Mononuclear cell (primary cell): ENCODE measurements around the gene CENPN. TPM values are rescaled to one million over a fixed set of nuclear protein-coding genes. Genes with fewer than 3 reads are reported as not detected.
A peak's percentile ranks its signal among the peaks of the same experiment; 100 is the strongest.

Source experiments
- H3K27me3 ChIP-seq: 2 replicates; pipeline ENCODE4 v1.6.0; 2011; ENCODE audit warnings: low read length, control low read depth; ENCODE audit not compliant: insufficient read depth
- H3K4me1 ChIP-seq: 2 replicates; pipeline ENCODE4 v1.5.1; 2011; ENCODE audit warnings: mild to moderate bottlenecking, low read length, control low read depth; ENCODE audit not compliant: insufficient read depth
- H3K4me3 ChIP-seq: 2 replicates; pipeline ENCODE4 v1.5.1; 2011; ENCODE audit warnings: mild to moderate bottlenecking, low read length, moderate library complexity
- H3K9me3 ChIP-seq: 2 replicates; pipeline ENCODE4 v1.5.1; 2011; ENCODE audit warnings: low read depth, mild to moderate bottlenecking, control low read depth, low read length
- total RNA-seq: library from RNA; depleted of rRNA; stranded (reverse); fragments of >200 nt; gene quantifications from one replicate; pipeline ENCODE4 v1.2.3, GENCODE V29; 2012

CENPN gene
- total RNA-seq, 1 donor, result 8.6 TPM

GRCh38 chr16:81000873-81001272, 6.1 kb upstream of the CENPN start:
- Histone ChIP-seq H3K4me3 (no peak overlapping the region), H3K4me1 (peaks cover 33% of the 10 kb centered on the region), H3K9me3 (no peaks in the 10 kb centered on the region), H3K27me3 (no peaks in the 10 kb centered on the region)

DNA sequence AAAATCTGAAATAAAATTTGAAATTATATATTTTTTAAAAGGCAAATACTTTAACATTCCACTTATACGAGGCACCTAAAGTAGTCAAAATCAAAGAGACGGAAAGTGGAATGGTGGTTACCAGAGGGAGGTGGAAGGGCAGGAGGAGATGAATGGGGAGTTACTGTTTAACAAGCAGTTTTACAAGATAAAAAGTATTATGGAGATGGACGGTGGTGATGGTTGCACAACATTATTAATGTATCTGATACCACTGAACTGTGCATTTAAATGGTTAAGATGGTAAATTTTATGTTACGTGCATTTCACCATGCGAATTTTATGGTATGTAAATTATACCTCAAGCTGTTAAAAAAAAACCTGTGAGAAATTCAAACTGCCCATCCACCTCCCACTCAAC, 5.7 kb upstream of the CENPN start:
- Histone ChIP-seq H3K27me3 (no peaks in the 10 kb centered on the region), H3K9me3 (no peaks in the 10 kb centered on the region), H3K4me1 (peaks cover 36% of the 10 kb centered on the region), H3K4me3 (no peak overlapping the region)

DNA sequence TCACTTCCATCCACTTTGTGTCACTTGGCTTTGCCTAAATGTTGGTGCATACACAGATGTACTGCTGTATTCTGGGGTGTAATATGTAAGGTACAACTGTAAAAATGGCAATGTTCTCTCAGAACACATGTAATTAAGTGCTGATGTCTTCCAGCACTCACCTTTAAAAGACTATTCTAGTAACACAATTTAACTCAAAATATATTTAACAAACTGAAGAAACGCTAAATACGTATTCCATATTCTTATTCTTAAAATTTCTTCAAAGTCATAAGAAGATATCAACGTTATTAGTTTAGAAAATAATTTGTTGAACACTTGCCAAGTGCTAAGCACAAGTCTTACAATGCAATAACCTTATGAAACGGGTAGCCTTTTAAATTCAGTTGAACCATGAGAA, 4.0 kb upstream of the CENPN start:
- Histone ChIP-seq H3K4me1 (peaks cover 37% of the 10 kb centered on the region), H3K9me3 (no peaks in the 10 kb centered on the region), H3K4me3 (no peak overlapping the region), H3K27me3 (no peaks in the 10 kb centered on the region)

DNA sequence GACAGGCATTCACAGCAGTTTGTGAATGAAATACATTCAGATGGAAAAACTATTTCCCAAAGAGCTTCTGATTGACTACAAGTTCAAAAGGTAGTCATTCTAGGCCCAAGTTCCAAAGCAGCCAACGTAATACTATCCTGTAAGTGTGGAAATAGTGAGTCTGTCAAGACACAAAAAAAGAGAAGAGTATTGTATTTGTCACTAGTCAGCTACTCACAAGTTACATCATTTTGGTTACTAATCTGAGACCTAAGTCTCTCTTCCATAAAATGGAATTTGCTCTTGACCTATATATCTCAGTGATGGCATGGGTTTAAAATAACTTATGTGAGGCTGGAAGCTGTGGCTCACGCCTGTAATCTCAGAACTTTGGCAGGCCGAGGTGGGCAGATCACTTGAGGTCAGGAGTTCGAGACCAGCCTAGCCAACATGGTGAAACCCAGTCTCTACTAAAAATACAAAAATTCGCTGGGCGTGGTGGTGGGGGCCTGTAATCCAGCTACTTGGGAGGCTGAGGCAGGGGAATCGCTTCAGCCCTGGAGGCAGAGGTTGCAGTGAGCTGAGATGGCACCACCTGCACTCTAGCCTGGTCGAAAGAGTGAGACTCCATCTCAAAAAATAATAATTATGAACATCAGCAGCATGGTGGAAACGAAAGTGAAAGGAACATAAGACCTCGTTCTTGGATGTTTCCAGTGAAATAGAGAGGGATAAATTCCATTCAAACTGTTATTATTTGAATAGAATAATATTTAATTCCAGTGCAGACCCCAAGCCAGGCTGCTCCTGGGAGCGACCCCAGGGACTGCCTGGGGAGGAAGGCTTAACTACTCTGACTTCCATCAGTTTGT, 3.2 kb upstream of the CENPN start:
- Histone ChIP-seq H3K27me3 (no peaks in the 10 kb centered on the region), H3K4me1 (peaks cover 37% of the 10 kb centered on the region), H3K4me3 (peak overlapping the region; percentile 48), H3K9me3 (no peaks in the 10 kb centered on the region)

DNA sequence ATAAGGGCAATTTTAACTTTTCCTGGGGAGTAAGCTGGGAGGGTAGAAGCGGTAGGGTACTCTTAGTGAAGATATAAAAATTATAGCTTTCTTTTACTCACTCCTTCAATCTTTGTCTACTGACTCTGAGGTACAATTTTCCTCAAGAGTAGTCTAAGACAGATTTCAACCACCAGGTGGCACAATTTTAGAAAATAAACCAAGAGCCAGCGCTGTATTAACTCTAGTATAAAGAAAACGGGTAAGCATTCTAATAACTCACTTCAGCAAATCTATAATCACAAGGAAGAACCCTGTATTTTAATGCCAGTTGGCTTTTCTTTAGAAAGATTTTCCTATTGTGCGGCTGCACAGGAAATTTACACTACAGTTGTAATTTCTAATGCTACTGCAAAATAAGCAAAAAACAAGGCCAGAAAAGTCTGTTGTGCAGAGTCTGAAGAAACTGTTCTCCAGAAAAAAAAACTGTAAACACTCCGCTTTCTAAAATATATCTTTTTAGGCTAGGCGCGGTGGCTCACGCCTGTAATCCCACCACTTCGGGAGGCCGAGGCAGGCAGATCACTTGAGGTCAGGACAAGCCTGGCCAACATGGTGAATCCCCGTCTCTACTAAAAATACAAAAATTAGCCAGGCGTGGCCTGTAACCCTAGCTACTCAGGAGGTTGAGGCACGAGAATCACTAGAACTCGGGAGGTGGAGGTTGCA, 2.2 kb upstream of the CENPN start:
- Histone ChIP-seq H3K27me3 (no peaks in the 10 kb centered on the region), H3K9me3 (no peaks in the 10 kb centered on the region), H3K4me3 (peak overlapping the region; percentile 48), H3K4me1 (peaks cover 37% of the 10 kb centered on the region)

- Histone ChIP-seq H3K27me3 (no peaks in the 10 kb centered on the region), H3K4me3 (peak overlapping the region; percentile 99), H3K9me3 (no peaks in the 10 kb centered on the region), H3K4me1 (peaks cover 37% of the 10 kb centered on the region)
These were observed 1.3 kb upstream of the CENPN start for GRCh38 chr16:81005610-81006161.

- no peaks in the 10 kb centered on the region for H3K27me3 ChIP-seq
- H3K4me3 ChIP-seq, result peak overlapping the region; percentile 99
- no peaks in the 10 kb centered on the region for H3K9me3 ChIP-seq
- H3K4me1 ChIP-seq, result peaks cover 37% of the 10 kb centered on the region
These were observed 702 bp upstream of the CENPN start for GRCh38 chr16:81006211-81006812.

DNA sequence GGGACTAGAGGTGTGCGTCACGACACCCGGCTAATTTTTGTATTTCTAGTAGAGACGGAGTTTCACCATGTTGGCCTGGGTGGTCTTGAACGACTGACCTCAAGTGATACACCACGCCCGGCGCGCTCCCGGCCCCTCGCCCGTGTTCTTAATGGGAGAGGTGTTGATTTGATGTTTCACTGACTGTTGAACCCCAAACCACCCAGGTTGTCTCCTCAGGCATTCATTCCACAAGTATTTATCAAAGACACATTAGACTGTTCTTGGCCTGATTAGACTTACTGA, 1.4 kb downstream of the CENPN start:
- Histone ChIP-seq H3K27me3 (no peaks in the 10 kb centered on the region), H3K9me3 (no peaks in the 10 kb centered on the region), H3K4me1 (peaks cover 36% of the 10 kb centered on the region), H3K4me3 (peak overlapping the region; percentile 99)

GRCh38 chr16:81012974-81013373, 6.0 kb downstream of the CENPN start:
- Histone ChIP-seq H3K4me3 (no peak overlapping the region), H3K4me1 (peaks cover 6% of the 10 kb centered on the region), H3K9me3 (no peaks in the 10 kb centered on the region), H3K27me3 (no peaks in the 10 kb centered on the region)

DNA sequence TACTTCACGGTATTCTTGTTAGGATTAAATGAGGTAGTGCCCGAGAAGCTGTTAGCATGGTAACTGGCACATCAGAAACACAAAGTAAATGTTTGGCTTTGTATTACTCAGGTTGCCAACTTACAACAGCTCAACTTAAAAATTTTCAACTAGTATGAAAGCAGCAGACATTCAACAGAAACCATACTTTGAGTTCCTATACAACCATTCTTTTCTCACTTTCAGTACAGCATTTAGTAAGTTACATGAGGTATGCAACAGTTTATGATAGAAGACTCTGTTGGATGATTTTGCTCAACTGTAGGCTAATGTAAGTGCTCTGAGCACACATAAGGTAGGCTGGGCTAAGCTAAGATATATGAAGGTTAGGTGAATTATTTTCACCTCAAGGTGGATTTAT, 7.7 kb downstream of the CENPN start:
- no peaks in the 10 kb centered on the region for H3K9me3 ChIP-seq
- no peak overlapping the region for H3K4me3 ChIP-seq
- H3K27me3 ChIP-seq, result no peaks in the 10 kb centered on the region
- no peaks in the 10 kb centered on the region for H3K4me1 ChIP-seq

DNA sequence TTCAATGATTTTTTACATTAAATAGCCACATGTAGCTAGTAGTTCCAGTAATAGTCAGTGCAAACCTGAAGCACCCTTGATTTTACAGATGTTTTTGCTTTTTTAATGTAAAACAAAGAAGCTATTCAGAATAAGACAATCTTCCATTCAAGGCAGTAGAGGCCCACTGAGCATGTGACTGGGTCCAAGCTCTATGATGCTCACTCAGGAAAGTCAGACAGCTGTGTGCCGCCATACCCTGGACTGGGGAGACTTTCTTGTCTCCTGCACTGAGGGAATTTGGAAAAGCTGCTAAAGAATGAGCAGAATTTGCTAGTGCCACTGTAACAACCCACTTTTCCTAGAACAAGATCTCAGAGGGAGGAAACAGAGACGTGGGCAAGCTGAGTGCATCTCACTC, 11.5 kb downstream of the CENPN start:
- H3K4me3 ChIP-seq, result no peak overlapping the region
- no peaks in the 10 kb centered on the region for H3K4me1 ChIP-seq

DNA sequence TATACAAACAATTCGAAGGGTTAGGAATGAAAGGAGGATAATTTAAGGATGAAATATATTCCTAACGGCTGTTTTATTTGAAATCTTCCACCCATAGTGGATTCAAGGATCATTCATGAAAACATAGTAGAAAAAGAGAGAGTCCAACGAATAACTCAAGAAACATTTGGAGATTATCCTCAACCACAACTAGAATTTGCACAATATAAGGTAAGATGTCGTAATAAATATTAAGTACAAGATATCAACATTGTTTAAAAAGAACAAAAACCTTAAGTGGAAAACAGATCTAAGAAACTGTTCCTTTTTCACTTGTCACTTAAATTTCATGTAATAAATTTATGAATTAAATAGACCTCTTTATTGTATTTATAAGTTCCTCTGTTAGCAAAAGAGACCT, 19.4 kb downstream of the CENPN start:
- no peaks in the 10 kb centered on the region for H3K9me3 ChIP-seq
- no peak overlapping the region for H3K4me3 ChIP-seq
- no peaks in the 10 kb centered on the region for H3K4me1 ChIP-seq
- no peaks in the 10 kb centered on the region for H3K27me3 ChIP-seq

More for the DNA sequence above, 11.5 kb downstream of the CENPN start:
- Histone ChIP-seq H3K9me3 (no peaks in the 10 kb centered on the region), H3K27me3 (no peaks in the 10 kb centered on the region)

- Histone ChIP-seq H3K4me1 (no peaks in the 10 kb centered on the region), H3K9me3 (no peaks in the 10 kb centered on the region), H3K4me3 (no peak overlapping the region), H3K27me3 (no peaks in the 10 kb centered on the region)
These were observed 23.1 kb downstream of the CENPN start for GRCh38 chr16:81029930-81030604.

DNA sequence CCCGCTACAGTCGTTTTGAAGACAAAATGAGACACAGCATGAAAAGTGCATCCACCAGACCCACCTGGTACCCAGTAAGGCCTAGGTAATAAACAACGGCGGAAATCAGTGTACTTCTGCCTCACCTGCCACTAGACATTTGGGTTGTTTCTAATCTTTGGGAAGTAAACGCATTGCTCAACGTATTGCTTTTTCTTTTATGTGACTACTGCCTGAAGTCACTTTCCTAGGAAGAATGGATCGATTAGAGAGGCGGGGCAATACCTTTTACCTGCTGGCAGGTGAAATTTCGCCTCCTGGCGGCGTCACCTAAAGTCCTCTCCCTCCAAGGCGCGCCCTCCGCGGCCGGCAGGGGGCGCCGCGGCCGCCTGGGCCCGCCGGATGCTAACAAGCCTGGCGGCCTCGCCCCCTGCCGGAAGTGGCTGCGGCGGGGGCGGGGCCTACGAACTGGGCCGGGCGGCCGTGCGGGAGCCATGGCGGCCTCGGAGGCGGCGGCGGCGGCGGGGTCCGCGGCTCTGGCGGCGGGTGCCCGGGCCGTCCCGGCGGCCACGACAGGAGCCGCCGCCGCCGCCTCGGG, 28.5 kb downstream of the CENPN start, which contains the start of gene ATMIN:
Gene ATMIN (plus strand): TSS at position 445 of the 577 bp plus-strand sequence. CDS start 29 bp downstream, at position 474.
- no peaks in the 10 kb centered on the region for H3K9me3 ChIP-seq
- peaks cover 24% of the 10 kb centered on the region for H3K4me1 ChIP-seq
- no peaks in the 10 kb centered on the region for H3K27me3 ChIP-seq
- H3K4me3 ChIP-seq, result peak within 1 kb of the TSS; percentile 73
